K562 (cell line): ENCODE results near the gene P4HB. TPM values are rescaled to one million over a fixed set of nuclear protein-coding genes. Genes with fewer than 3 reads are reported as not detected.
A peak's percentile ranks its signal among the peaks of the same experiment; 100 is the strongest.

Source experiments
- ATAC-seq: fragments of 200-7000 bp; cut with Tn5 transposase; 3 replicates; pipeline ENCODE4 v1.9.1; 2020; ENCODE audit warnings: moderate library complexity
- BruUV-seq: library from RNA; stranded (reverse); fragments of 400-500 nt; replicated peaks from 2 replicates; lab custom pipeline; 2021; lab: Mats Ljungman, UMichigan
- CTCF ChIA-PET: fragments of 300-600 bp; formaldehyde crosslinking; extraction: SDS; loops from one replicate; lab custom pipeline; 2021; ENCODE audit warnings: low intra/inter-chr PET ratio; lab: Yijun Ruan, JAX
- POLR2A ChIA-PET: fragments of 300-600, 350-650 bp; sonication (Branson Sonifier 250); formaldehyde crosslinking; extraction: SDS; loops from one replicate; lab custom pipeline; 2021; ENCODE audit warnings: antibody characterized with exemption, inconsistent platforms; lab: Yijun Ruan, JAX
- DNase-seq, 4 experiments: peaks; one replicate each; pipeline versions ENCODE4 v3.0.0 to v3.0.0-alpha.2; 2011 to 2018; ENCODE audit warnings: low spot score in 3 of 4, mixed read lengths in 3 of 4; ENCODE audit errors: extremely low read depth in 1 of 4
- FAIRE-seq: peaks from 2 replicates; lab custom pipeline; 2011; peaks lifted over from hg19 to GRCh38; lab: Jason Lieb, UNC
- H2AFZ ChIP-seq: 2 replicates; pipeline ENCODE4 v1.6.0; 2011; ENCODE audit warnings: low read depth, low read length, control low read depth, inconsistent platforms
- H3K27ac ChIP-seq: fragments of 200-600 bp; 3 replicates; pipeline ENCODE4 v1.8.0; 2011; ENCODE audit warnings: low read depth, mild to moderate bottlenecking, control low read depth, inconsistent platforms, low read length, moderate library complexity, mixed read lengths; ENCODE audit errors: extremely low read depth
- H3K27me3 ChIP-seq, 2 experiments: fragments of 300-600 bp in 1 of 2; 2 replicates in 1 of 2; 3 replicates in 1 of 2; pipeline versions ENCODE4 v1.6.0 to v1.8.0; 2011; ENCODE audit warnings: inconsistent platforms in 2 of 2, low read length in 2 of 2, mild to moderate bottlenecking in 1 of 2, mixed read lengths in 1 of 2, moderate library complexity in 1 of 2; ENCODE audit not compliant: control insufficient read depth in 2 of 2, insufficient read depth in 2 of 2
- H3K36me3 ChIP-seq: fragments of 300-600 bp; 3 replicates; pipeline ENCODE4 v1.8.0; 2011; ENCODE audit warnings: mild to moderate bottlenecking, low read length, inconsistent platforms; ENCODE audit not compliant: control insufficient read depth, insufficient read depth
- H3K4me1 ChIP-seq, 2 experiments: fragments of 200-600 bp in 1 of 2; replicated peaks in 1 of 2; 2 replicates in 1 of 2; 3 replicates in 1 of 2; pipeline versions ENCODE4 v1.5.1 to v1.8.0; 2011; ENCODE audit warnings: inconsistent platforms in 2 of 2, low read length in 2 of 2, mild to moderate bottlenecking in 1 of 2, mixed read lengths in 1 of 2, moderate library complexity in 1 of 2; ENCODE audit not compliant: control insufficient read depth in 2 of 2, insufficient read depth in 2 of 2
- H3K4me2 ChIP-seq: 2 replicates; pipeline ENCODE4 v1.6.1; 2011; ENCODE audit warnings: low read length, control low read depth, inconsistent platforms, mixed read lengths; ENCODE audit not compliant: insufficient read depth
- H3K4me3 ChIP-seq: fragments of 200-600 bp; sonication (generic), shearing (Covaris generic); 2 replicates; pipeline ENCODE4 v1.5.1; 2016; ENCODE audit warnings: control low read depth, inconsistent platforms
- H3K79me2 ChIP-seq: fragments of 200-600 bp; 3 replicates; pipeline ENCODE4 v1.8.0; 2011; ENCODE audit warnings: low read length, inconsistent platforms; ENCODE audit not compliant: control insufficient read depth, insufficient read depth
- H3K9ac ChIP-seq, 2 experiments: 2 replicates each; pipeline versions ENCODE4 v1.6.0 to v1.6.1; 2011; ENCODE audit warnings: low read depth in 2 of 2, low read length in 2 of 2, control low read depth in 1 of 2, inconsistent platforms in 1 of 2, mild to moderate bottlenecking in 1 of 2, mixed read lengths in 1 of 2; ENCODE audit not compliant: insufficient read depth in 1 of 2
- H3K9me1 ChIP-seq: one replicate; pipeline ENCODE4 v1.6.0; 2011; ENCODE audit warnings: inconsistent platforms, mild to moderate bottlenecking, low read length, moderate library complexity; ENCODE audit not compliant: control insufficient read depth, insufficient read depth
- H3K9me3 ChIP-seq: replicated peaks from 2 replicates; pipeline ENCODE4 v1.5.1; 2011; ENCODE audit warnings: low read depth, low read length, inconsistent platforms; ENCODE audit not compliant: control insufficient read depth, insufficient read depth
- H4K20me1 ChIP-seq: replicated peaks from 2 replicates; pipeline ENCODE4 v1.6.1; 2011; ENCODE audit warnings: low read length, inconsistent platforms, mixed read lengths; ENCODE audit not compliant: control insufficient read depth, insufficient read depth
- RBFOX2 ChIP-seq: fragments of 200-400 bp; formaldehyde crosslinking; IDR thresholded peaks from 2 replicates; pipeline ENCODE4 v1.6.1; 2017; ENCODE audit warnings: low read depth, mild to moderate bottlenecking, low read length, moderate library complexity
- STAT5A ChIP-seq: IDR thresholded peaks from 2 replicates; pipeline ENCODE4 v1.6.1; 2012; ENCODE audit warnings: low read length, inconsistent platforms, borderline replicate concordance
- WGBS: fragments of 100-300 bp; shearing (Covaris generic); methylation state at CpG from one replicate; pipeline ENCODE4 v1.1.6; 2016; ENCODE audit warnings: low coverage, mixed read lengths; ENCODE audit not compliant: insufficient coverage; ENCODE audit errors: missing lambda C conversion rate; 5-methylcytosine and 5-hydroxymethylcytosine counted together
- in situ Hi-C: fragments of 300-500 bp; cut with MboI; formaldehyde crosslinking; loops from 4 replicates; pipeline ENCODE4 v1.15.0; 2018; ENCODE audit warnings: inconsistent platforms, mixed read lengths
- intact Hi-C: fragments of 100-400 bp; cut with micrococcal nuclease; formaldehyde crosslinking; loops from 2 replicates; pipeline ENCODE4 v1.14.2; 2022
- polyA plus RNA-seq, 8 experiments: library from polyadenylated mRNA; depleted of rRNA in 4 of 8; stranded (reverse) in 5 of 8; unstranded in 3 of 8; fragments of >200 nt; fragmentation: Nextera tagmentation in 2 of 8; fragmentation: Illumina TruSeq in 1 of 8; extraction: Ambion mirVana in 2 of 8; extraction: Trizol in 1 of 8; gene quantifications; 2 replicates each; pipeline versions ENCODE4 v1.2.1 to v1.2.3, GENCODE V29; 2011 to 2014; ENCODE audit warnings: inconsistent platforms in 1 of 8, missing spikeins in 1 of 8
- total RNA-seq, 7 experiments: library from RNA; depleted of rRNA in 6 of 7; stranded (reverse); fragments of >200 nt in 6 of 7; fragmentation: Illumina TruSeq in 2 of 7; extraction: Trizol in 2 of 7; gene quantifications; 2 replicates each; pipeline versions ENCODE4 v1.2.1 to v1.2.3, GENCODE V29; 2011 to 2021; ENCODE audit warnings: low replicate concordance in 1 of 7
- TF ChIP-seq, protein P1 (sequence below), 3 experiments: fragments of 200-800 bp in 1 of 3; fragments of 250-450 bp in 1 of 3; fragments of 450-650 bp in 1 of 3; sonication (Bioruptor Pico) in 1 of 3; sonication (Bioruptor generic) in 1 of 3; formaldehyde crosslinking in 1 of 3; IDR thresholded peaks; 2 replicates each; pipeline versions ENCODE4 v1.6.1 to v1.8.0; 2016 to 2022; ENCODE audit warnings: mild to moderate bottlenecking in 2 of 3, missing genetic modification characterization in 2 of 3, missing compliant biosample characterization in 1 of 3, moderate library complexity in 1 of 3

P4HB gene
- total and polyA plus RNA-seq, 9 of the 15 experiments (the other 6 are each of a cell fraction or from before 2014, with no cell fraction given) = 4.4 to 645 (median 325) TPM

DNA sequence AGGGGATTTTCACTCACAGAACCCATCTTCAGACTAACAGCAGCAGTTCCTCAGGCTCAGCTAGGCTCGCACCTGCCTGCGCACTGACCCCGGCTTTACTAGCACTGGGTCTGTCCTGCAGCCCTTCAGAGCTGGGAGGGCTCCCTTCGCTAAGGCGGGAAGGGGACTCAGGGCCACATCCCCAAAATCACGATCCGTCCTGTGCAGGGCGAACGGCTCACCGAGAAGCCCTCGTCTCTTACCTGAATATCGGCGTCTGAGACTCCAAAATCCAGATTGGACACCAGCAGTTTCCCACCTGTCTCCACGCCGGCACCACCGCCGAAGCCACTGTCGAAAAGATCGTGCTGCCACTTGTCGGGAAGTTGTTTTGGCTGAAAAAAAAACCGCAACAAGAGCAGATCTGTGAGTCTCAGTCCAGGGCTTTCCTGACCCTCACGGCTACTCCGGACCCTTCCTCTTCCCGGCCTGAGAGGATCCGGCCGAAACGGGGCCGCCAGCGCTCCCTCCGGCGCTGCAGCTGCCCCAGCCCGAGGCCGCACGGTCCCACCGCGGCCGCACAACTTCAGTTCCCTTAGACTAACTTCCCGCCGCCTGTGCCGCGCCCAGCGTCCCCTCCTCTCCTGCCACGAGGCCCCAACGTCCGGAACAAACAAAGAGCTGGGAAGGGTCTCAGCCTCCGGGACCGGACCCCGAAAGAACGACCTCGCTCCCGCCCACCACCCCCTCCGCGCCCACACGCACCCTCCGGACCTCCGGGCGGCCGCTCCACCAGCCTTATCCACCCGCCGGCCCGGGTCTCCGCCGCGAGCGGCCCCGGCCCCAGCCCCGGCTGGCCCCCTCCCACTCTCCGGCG, 30.3 kb upstream of the P4HB start (continued):
- TF ChIP-seq, protein P1, sequence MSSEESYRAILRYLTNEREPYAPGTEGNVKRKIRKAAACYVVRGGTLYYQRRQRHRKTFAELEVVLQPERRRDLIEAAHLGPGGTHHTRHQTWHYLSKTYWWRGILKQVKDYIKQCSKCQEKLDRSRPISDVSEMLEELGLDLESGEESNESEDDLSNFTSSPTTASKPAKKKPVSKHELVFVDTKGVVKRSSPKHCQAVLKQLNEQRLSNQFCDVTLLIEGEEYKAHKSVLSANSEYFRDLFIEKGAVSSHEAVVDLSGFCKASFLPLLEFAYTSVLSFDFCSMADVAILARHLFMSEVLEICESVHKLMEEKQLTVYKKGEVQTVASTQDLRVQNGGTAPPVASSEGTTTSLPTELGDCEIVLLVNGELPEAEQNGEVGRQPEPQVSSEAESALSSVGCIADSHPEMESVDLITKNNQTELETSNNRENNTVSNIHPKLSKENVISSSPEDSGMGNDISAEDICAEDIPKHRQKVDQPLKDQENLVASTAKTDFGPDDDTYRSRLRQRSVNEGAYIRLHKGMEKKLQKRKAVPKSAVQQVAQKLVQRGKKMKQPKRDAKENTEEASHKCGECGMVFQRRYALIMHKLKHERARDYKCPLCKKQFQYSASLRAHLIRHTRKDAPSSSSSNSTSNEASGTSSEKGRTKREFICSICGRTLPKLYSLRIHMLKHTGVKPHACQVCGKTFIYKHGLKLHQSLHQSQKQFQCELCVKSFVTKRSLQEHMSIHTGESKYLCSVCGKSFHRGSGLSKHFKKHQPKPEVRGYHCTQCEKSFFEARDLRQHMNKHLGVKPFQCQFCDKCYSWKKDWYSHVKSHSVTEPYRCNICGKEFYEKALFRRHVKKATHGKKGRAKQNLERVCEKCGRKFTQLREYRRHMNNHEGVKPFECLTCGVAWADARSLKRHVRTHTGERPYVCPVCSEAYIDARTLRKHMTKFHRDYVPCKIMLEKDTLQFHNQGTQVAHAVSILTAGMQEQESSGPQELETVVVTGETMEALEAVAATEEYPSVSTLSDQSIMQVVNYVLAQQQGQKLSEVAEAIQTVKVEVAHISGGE (CRISPR knock-in tag; IDR thresholded peaks at IDR 0.05) = peak in 2 of 3 experiments; percentile 58 to 66; a peak in 3 of 6 replicates

DNA sequence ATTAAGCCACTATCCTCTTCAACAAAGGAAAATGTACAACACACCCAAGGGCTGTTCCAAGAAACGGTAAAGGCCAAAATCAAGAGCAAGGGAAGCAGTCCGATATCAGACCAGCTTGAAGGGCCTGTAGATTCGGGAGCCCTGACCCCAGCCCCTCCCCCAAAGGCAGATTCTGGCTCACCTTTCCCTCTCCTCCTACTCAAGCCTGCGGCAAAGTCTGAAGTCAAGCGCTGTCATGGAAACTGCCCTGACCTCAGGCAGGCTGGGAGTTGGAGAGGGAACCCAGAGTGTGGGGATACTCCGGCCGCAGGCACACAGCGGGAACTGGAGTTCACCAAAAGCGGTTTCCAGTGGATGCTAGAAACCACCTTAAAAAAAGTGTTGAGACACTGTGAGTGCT, 29.3 kb upstream of the P4HB start:
- FAIRE-seq (peak; percentile 57), ATAC-seq (no peak), DNase-seq (peak in 1 of 4 experiments; percentile 15)
- WGBS = 87% methylated on average over 8 of the region's 9 CpGs
- Histone ChIP-seq H3K9me1 (peaks cover 8% of the 10 kb centered on the region), H4K20me1 (0 out of 2 replicates have a peak, but pooled peaks cover 4% of the 10 kb centered on the region), H3K79me2 (peaks cover 82% of the 10 kb centered on the region), H3K9me3 (no peaks in the 10 kb centered on the region), H3K4me2 (peak overlapping the region; percentile 91; the same call in 1 of the 2 replicates), H3K4me1 (peaks cover 12 to 49% of the 10 kb centered on the region in 2 experiments; a peak in 4 of 5 replicates), H3K36me3 (peaks cover 74% of the 10 kb centered on the region), H3K27me3 (no peaks in the 10 kb centered on the region), H3K9ac (peak overlapping the region; percentile 89 to 96), H3K4me3 (peak overlapping the region; percentile 73; the same call in 1 of the 2 replicates), H3K27ac (peak overlapping the region; percentile 97; the same call in 1 of the 3 replicates), H2AFZ (no peak overlapping the region)
- intact Hi-C loops = no loop called here
- ChIA-PET POLR2A (interaction anchor here (0.8 to 10.5 kb wide), 4 partner anchors 15 to 186 kb away, joined by 3 to 85 read pairs (median 4); partner anchors contain the start of gene MRPL12), CTCF (interaction anchor here (0.6 kb wide), 1 partner anchor 28 kb away, joined by 3 read pairs; no protein-coding TSS in a partner anchor)
- TF ChIP-seq STAT5A (no peak), RBFOX2 (peak; percentile 36; the same call in 1 of the 2 replicates)
- no TSS peak for BruUV-seq
- in situ Hi-C loops = no loop called here
